Neutrophil (primary cell): ENCODE results near the gene GHRHR.

Experiments used
- H3K27ac ChIP-seq: fragments of 200-600 bp; sonication (generic); 2 replicates; pipeline ENCODE4 v1.5.1; 2016; ENCODE audit warnings: mild to moderate bottlenecking, moderate library complexity
- H3K27me3 ChIP-seq: fragments of 200-600 bp; sonication (generic); 2 replicates; pipeline ENCODE4 v1.6.0; 2016; ENCODE audit warnings: mild to moderate bottlenecking
- H3K36me3 ChIP-seq: fragments of 200-600 bp; sonication (generic); 2 replicates; pipeline ENCODE4 v1.5.1; 2017
- H3K4me1 ChIP-seq, 2 experiments: fragments of 200-600 bp in 1 of 2; sonication (generic) in 1 of 2; 1 replicate in 1 of 2; 2 replicates in 1 of 2; pipeline versions ENCODE4 v1.5.1 to v1.6.1; 2013 to 2016; ENCODE audit warnings: low read depth in 1 of 2, low read length in 1 of 2, mild to moderate bottlenecking in 1 of 2, moderate library complexity in 1 of 2; ENCODE audit not compliant: control insufficient read depth in 1 of 2, insufficient read depth in 1 of 2
- H3K4me3 ChIP-seq, 2 experiments: fragments of 200-600 bp in 1 of 2; sonication (generic) in 1 of 2; 1 replicate in 1 of 2; 2 replicates in 1 of 2; pipeline ENCODE4 v1.5.1; 2013 to 2016; ENCODE audit warnings: low read depth in 1 of 2, low read length in 1 of 2, mild to moderate bottlenecking in 1 of 2, moderate library complexity in 1 of 2
- H3K9me3 ChIP-seq: fragments of 200-600 bp; sonication (generic); 2 replicates; pipeline ENCODE4 v1.5.1; 2016
- TF ChIP-seq, protein P1 (sequence below): fragments of 200-600 bp; sonication (generic); IDR thresholded peaks from 2 replicates; pipeline ENCODE4 v1.5.1; 2016; ENCODE audit warnings: antibody characterized with exemption

The GHRHR gene

DNA sequence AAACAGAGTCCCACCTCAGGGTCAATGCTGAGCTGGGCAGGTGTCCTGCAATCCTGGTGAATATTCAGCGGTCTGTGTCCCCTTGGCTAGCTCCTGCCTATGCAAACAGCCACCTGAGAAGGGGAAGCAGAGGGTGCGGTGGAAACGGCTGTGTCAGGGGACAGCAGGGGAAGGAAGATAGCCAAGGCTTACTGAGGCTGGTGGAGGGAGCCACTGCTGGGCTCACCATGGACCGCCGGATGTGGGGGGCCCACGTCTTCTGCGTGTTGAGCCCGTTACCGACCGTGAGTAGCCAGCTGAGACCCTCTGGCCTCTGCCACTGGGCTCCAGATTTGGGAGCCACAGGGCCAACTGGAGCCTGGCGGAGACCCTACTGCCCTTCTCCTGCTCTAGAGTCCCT lies at the start of gene GHRHR:
Gene GHRHR, plus strand, starts transcription at position 112 of the 400 bp plus-strand sequence. Its CDS starts 116 bp downstream, at position 228.
- Histone ChIP-seq H3K36me3 (no peaks in the 10 kb centered on the region), H3K27ac (no peak within 1 kb of the TSS)
- TF ChIP-seq, protein P1, sequence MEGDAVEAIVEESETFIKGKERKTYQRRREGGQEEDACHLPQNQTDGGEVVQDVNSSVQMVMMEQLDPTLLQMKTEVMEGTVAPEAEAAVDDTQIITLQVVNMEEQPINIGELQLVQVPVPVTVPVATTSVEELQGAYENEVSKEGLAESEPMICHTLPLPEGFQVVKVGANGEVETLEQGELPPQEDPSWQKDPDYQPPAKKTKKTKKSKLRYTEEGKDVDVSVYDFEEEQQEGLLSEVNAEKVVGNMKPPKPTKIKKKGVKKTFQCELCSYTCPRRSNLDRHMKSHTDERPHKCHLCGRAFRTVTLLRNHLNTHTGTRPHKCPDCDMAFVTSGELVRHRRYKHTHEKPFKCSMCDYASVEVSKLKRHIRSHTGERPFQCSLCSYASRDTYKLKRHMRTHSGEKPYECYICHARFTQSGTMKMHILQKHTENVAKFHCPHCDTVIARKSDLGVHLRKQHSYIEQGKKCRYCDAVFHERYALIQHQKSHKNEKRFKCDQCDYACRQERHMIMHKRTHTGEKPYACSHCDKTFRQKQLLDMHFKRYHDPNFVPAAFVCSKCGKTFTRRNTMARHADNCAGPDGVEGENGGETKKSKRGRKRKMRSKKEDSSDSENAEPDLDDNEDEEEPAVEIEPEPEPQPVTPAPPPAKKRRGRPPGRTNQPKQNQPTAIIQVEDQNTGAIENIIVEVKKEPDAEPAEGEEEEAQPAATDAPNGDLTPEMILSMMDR = no peak

DNA sequence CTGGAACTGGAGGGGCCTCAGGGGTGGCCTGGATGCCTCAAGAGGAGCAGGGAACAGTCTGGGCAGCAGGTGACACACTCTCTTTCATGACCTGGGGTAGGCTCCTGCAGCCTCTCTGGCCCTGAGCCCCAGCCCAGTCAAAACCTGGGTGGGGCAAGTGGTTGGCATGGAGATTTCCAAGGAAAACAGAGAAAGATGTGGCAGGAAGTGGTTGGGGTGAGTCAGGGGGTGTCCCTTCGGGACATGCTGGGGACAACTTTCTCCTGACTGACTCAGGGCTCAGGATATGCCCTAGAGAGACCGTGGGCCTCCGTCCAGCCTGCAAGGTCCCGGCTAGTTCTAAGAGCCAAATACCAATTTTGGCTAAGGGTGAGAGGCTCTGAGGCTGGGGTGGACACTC lies 49.2 kb upstream of the GHRHR start:
- Histone ChIP-seq H3K36me3 (no peaks in the 10 kb centered on the region), H3K4me3 (no peak overlapping the region)
- TF ChIP-seq, protein P1 = no peak

More for the DNA sequence above, at the start of gene GHRHR:
- no peak within 1 kb of the TSS for H3K4me3 ChIP-seq
- H3K4me1 ChIP-seq = no peaks in the 10 kb centered on the region
- no peaks in the 10 kb centered on the region for H3K9me3 ChIP-seq
- no peaks in the 10 kb centered on the region for H3K27me3 ChIP-seq

DNA sequence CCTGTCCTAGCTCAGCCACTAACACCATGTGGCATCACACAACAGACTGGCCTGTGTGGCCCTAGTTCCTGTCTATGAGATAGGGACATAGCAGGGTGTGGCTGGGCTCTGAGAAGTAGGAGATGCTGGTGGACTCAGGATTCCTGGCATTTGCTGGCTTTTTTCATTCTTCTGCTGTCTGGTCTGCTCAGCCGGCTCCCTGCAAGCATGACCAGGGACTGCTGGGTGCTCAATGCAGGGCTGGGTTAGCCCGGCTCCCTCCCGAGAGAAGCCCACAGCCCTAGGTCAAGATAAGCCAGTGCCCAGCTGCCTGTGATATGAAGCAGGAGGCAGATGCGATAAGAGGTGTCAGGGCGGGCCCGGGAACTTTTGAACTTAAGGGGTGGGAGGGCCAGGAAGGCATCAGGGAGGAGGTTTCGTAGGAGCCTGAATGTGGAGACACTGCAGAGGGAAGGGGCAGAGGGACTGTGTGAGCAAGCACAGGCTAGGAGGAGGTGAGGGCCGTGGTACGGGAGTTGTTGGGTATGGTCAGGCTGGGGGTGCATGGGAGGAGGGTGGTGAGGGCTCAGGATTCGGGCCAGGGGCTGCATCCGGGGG lies 48.6 kb upstream of the GHRHR start:
- H3K4me1 ChIP-seq = no peaks in the 10 kb centered on the region
- no peak overlapping the region for H3K27ac ChIP-seq
- TF ChIP-seq, protein P1 = no peak
- H3K27me3 ChIP-seq = peaks cover 12% of the 10 kb centered on the region
- no peaks in the 10 kb centered on the region for H3K9me3 ChIP-seq
- H3K36me3 ChIP-seq = no peaks in the 10 kb centered on the region
- no peak overlapping the region for H3K4me3 ChIP-seq

More for the DNA sequence above, 49.2 kb upstream of the GHRHR start:
- H3K9me3 ChIP-seq = no peaks in the 10 kb centered on the region
- peaks cover 12% of the 10 kb centered on the region for H3K27me3 ChIP-seq
- no peak overlapping the region for H3K27ac ChIP-seq
- H3K4me1 ChIP-seq = no peaks in the 10 kb centered on the region

DNA sequence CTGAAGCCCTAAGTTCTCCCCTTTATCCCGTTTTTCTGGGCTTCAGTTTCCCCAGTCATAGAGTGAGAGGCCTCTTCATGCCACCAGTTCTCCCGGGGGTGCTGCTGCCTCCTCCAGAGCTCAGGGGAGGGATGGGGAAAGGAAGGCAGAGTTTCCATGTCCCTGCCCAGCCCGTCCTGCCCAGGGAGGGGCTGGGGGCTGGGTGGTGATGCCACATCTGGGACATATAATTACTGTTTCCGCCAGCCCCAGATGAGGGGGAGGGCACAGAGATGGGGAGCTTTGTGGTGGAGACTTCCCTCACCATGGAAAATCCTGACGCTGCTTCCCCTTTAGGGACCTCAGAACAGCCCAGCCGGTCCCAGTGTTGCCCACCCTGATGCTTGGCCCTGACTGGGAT lies 48.0 kb upstream of the GHRHR start:
- Histone ChIP-seq H3K36me3 (no peaks in the 10 kb centered on the region), H3K27ac (no peak overlapping the region), H3K4me3 (no peak overlapping the region), H3K27me3 (peaks cover 12% of the 10 kb centered on the region), H3K9me3 (no peaks in the 10 kb centered on the region), H3K4me1 (no peaks in the 10 kb centered on the region)
- TF ChIP-seq, protein P1 = no peak

DNA sequence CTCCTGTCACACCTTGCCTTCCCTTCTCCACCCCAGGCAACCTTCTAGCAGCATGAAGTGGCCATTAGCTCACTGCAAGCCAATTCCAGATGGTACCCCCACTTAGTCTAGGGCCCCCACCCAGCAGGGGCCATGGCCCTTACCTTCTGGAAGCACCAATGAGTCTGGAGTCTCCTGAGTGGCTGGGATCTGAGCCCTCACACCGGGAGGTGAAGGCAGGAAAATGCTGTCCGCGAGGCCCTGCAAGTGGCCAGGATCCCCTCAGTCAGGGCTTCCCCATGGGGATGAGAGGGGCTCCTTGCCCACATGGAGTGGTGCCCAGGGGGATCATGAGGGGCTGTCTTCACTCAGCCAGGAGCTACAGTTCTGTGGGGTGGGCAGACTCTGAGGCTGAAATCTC lies 47.5 kb upstream of the GHRHR start:
- H3K27ac ChIP-seq = no peak overlapping the region
- no peaks in the 10 kb centered on the region for H3K36me3 ChIP-seq
- no peaks in the 10 kb centered on the region for H3K4me1 ChIP-seq
- H3K9me3 ChIP-seq = no peaks in the 10 kb centered on the region
- no peak overlapping the region for H3K4me3 ChIP-seq
- TF ChIP-seq, protein P1 = no peak
- H3K27me3 ChIP-seq = peaks cover 8% of the 10 kb centered on the region

DNA sequence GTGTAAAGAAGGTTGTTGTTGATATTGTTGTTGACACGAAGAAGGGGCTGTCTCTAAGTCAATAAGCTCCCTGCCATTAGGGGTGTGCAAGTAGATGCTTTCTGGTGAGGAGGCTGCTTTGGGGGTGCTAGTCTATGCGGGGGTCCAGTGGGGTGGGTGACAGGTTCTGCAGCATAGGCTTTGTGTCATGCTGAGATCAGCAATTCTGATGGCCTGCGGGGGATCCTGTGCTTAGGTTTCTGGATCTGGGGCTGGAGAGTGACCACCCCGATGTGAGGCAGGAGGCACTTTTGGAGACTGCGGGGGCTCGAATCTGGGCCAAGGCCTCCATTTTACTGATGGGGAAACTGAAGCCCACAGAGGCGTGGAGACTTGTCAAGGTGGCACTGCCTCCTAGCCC lies 47.0 kb upstream of the GHRHR start:
- Histone ChIP-seq H3K27me3 (peaks cover 3% of the 10 kb centered on the region), H3K36me3 (no peaks in the 10 kb centered on the region), H3K4me1 (no peaks in the 10 kb centered on the region), H3K27ac (no peak overlapping the region), H3K4me3 (no peak overlapping the region), H3K9me3 (no peaks in the 10 kb centered on the region)
- TF ChIP-seq, protein P1 = no peak
